Right lung (tissue), 5 donors: ENCODE results near the gene PATL1. TPM values are rescaled to one million over a fixed set of nuclear protein-coding genes. Genes with fewer than 3 reads are reported as not detected.
"Not testable (repeated sequence)": the region's sequence is repeated elsewhere in the genome, so short reads cannot be mapped to it uniquely, and the experiment has no call there.

Experiments used
- DNase-seq, 2 donors: peaks; one replicate each; pipeline ENCODE4 v3.0.0-alpha.2; 2013
- polyA plus RNA-seq, 5 donors: library from polyadenylated mRNA; unstranded; fragments of 120-200 nt; gene quantifications; one replicate each; pipeline versions ENCODE4 v1.2.1 to v1.2.3, GENCODE V29; 2013; ENCODE audit warnings: inconsistent platforms in 1 of 5, low replicate concordance in 1 of 5; ENCODE audit not compliant: insufficient read length in 5 of 5, insufficient read depth in 1 of 5

PATL1 gene
- polyA plus RNA-seq, 5 donors, result 32.7 to 45.0 (median 41.3) TPM

GRCh38 chr11:59674291-59674690 lies 5.5 kb upstream of the PATL1 start:
- no peak for DNase-seq

- no peak for DNase-seq
Measured at GRCh38 chr11:59673291-59673690, 4.5 kb upstream of the PATL1 start.

- no peak for DNase-seq
Measured at GRCh38 chr11:59671471-59671870, 2.6 kb upstream of the PATL1 start.

- no peak for DNase-seq
Measured at GRCh38 chr11:59669611-59670009, 773 bp upstream of the PATL1 start.

DNA sequence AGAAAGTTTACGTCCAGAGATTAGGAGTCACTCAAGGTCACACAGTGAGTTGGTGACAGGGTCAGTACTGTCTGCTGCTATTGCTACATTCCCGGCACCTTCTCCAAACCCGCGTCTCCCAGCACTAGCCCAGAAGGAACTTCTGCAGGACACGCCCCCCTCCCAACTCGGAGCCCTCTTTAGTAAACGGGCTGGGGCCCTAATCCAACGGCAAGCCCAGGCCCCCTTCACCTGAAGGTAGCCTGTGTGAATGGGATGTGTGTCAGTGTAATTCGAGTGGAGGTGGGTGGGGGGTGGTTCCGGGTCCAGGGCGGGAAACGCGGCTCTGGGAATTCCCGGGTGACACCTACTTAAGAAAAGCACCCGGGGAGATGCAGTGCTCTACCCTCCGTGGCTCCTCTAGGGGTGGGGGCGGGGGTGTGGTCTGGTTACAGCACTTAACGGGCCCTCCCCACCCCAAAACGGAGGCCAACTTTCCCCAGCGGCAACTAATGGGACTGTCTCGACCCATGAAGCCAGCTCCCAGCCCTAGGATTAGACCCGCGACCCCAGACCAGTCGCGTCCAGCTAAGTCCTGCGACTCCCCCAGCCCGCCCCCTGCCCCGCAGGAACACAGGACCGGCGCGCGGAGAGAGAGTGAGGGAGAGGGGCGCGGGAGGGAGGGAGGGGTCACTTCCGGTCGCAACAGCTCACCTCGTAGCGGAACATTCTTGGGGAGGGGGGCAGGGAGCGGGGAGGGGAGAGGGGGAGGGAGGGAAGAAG lies 468 bp downstream of the PATL1 start:
- DNase-seq, result peak; percentile 29 to 56

DNA sequence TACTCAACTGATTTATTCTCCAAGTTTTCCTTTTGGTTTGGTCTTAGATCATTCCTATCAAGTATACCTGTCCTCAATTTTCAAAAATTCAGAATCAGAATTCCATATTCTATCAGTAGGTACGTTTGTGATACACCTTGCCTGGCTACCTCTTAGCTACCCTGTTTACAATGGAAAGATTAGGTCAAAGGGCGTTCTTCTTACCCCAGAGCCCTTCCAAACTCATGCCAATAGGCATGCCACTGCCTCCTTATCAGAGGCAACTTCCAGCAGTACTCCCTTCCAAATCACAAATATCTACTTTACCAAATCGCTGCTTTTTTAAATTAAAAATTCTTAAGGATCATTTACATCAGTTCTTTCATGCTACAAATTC lies 1.0 kb downstream of the PATL1 start:
- no peak for DNase-seq

DNA sequence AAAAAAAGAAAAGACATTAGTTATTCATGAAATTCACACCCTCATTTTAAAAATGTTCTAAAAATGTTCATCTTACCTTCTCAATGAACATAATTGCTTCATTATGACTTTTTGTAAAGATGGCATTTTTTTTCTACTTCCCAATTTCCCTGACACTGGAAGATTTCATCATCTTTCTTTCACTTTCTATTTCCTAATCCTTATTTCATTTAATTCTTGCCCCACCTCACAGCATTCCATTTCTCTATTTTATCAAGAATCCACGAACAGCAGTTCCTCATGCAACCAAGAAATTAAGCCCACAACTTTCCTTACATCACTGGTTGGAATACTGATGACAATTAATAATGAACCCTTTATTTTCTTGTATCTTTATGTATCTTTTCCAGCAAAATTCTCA lies 1.9 kb downstream of the PATL1 start:
- DNase-seq, result peak in 1 of 2 donors; percentile 3

DNA sequence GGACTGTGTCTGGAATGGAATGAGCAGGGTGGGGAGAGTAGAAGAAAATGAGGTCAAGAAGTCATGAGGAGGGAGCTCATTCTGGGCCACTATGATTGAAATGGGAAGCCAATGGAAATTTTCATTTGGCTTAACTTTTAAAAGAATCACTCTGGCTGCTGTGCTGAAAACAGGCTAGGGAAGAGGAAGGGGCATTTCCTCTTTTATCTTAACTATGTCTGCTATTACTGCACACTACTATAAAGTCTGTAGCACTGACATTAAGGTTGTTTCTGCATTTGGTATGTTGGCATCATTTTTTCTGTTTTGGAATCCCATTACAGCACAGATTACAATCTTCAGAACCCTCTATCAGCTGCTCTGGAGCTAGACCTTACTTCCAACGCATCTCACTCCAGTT lies 8.2 kb downstream of the PATL1 start:
- DNase-seq, result no peak

- no peak for DNase-seq
Measured at GRCh38 chr11:59659981-59660380, 8.9 kb downstream of the PATL1 start.

DNA sequence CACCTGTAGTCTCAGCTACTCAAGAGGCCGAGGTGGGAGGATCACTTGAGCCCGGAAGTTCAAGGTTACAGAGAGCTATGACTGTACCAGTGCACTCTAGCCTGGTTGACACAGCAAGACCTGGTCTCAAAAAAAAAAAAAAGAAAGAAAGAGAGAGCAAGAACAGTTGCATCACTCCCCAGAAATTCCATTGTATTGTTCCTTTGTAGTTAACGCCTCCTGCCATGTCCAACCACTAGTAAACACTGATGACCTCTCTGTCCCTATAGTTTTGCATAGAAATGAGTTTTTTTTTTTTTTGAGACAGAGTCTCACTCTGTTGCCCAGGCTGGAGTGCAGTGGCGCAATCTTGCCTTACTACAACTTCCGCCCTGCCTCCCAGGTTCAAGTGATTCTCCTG lies 10.8 kb downstream of the PATL1 start:
- DNase-seq, result no peak

GRCh38 chr11:59654893-59655292 lies 13.9 kb downstream of the PATL1 start:
- DNase-seq, result no peak

DNA sequence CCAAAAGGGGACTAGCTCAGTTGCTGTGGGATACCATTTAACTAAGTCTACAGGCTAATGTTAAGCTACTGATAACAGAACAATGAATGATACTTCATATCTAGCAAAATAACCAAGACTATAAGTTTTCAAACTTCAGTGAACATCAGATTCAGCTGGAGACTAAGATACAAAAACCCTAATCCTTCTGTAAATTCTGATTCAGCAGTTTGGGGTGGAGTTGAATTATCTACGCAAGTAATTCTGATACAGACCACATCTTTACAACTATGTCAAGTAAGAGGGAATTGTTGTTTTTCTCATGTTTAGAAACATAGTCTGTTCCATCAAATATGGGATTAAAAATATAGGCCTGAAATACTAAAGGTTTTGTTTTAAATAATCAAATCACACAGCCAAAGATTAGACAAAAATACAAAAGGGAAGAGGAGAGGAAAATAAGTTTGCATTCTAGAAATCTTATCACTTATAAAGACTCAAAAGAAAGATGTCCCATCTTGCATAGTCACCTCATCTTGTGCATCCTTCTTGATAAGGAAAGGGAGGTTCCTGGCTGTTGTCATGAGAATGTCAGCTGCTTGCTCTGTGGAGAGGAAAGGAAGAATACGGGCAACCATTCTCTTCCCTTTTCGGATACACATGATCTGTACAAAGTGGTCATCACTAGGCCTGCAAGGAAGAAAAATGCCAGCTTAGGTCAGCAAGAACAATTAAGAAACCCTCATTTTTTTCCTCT lies 21.4 kb downstream of the PATL1 start:
- DNase-seq, result no peak

DNA sequence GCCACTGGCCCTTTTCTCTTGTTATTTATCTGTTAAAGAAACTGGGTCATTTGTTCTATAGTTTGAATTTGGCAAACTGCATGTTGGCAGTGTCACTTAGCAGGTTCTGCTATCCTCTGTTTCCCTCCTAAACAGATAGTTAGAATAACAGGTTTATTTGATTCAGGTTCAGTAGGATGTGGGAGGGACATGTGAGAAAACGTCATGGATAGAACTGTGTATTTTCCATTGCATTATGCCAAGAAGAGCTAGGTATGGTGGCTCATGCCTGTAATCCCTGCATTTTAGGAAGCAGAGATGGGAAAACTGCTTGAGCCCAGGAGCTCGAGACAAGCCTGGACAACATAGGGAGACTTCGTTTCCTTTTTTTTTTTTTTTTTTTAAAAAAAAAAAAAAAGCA lies 24.3 kb downstream of the PATL1 start:
- DNase-seq, result no peak

- DNase-seq, result no peak
Measured at GRCh38 chr11:59643390-59643789, 25.4 kb downstream of the PATL1 start.

- no peak for DNase-seq
Measured at GRCh38 chr11:59641156-59641555, 27.7 kb downstream of the PATL1 start.

DNA sequence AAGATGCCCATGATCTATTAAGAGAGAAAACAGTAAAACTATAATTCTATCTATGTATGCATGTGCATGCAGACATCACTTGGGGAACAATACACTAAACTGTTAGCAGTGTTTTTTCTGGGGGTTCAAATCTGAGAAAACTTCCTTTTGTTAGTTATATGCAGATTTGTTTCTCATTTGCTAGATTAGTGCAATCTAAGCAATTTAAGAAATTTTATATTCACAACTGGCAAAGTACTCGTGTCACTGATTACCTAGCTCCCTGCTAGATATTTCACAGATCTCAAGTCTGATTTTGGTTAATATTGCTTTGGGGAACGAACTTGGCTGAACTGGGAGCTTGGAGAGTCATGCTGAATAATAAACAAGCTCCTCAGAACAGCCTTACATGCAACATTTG lies 38.3 kb downstream of the PATL1 start:
- DNase-seq, result no peak

GRCh38 chr11:59629996-59630395 lies 38.8 kb downstream of the PATL1 start:
- DNase-seq, result no peak

GRCh38 chr11:59626969-59627368 lies 41.9 kb downstream of the PATL1 start:
- not testable (repeated sequence) for DNase-seq

GRCh38 chr11:59625703-59626102 lies 43.1 kb downstream of the PATL1 start:
- no peak for DNase-seq

GRCh38 chr11:59617876-59618275 lies 51.0 kb downstream of the PATL1 start:
- DNase-seq, result no peak

- DNase-seq, result no peak
Measured at GRCh38 chr11:59616396-59616982, 52.3 kb downstream of the PATL1 start.

- peak; percentile 100 for DNase-seq
Measured at GRCh38 chr11:59615637-59616395, 53.0 kb downstream of the PATL1 start, which contains the start of gene OSBP. Gene OSBP (minus strand): TSS chr11:59615774. CDS start chr11:59615664, 110 bp downstream.
